WTC11 (cell line): ENCODE results near the gene DAPK1.

ENCODE experiments used
- CREB1 ChIP-seq: sonication (generic); formaldehyde crosslinking; IDR thresholded peaks from 2 replicates; pipeline ENCODE4 v1.8.0; 2023; ENCODE audit warnings: mild to moderate bottlenecking, missing genetic modification reagents
- MYBL2 ChIP-seq: sonication (generic); formaldehyde crosslinking; IDR thresholded peaks from 2 replicates; pipeline ENCODE4 v1.8.1; 2023; ENCODE audit warnings: mild to moderate bottlenecking, moderate library complexity, missing genetic modification reagents
- NR2C2 ChIP-seq: sonication (generic); formaldehyde crosslinking; IDR thresholded peaks from 2 replicates; pipeline ENCODE4 v1.8.0; 2022; ENCODE audit warnings: mild to moderate bottlenecking, missing genetic modification reagents
- TEAD4 ChIP-seq: sonication (generic); formaldehyde crosslinking; IDR thresholded peaks from 2 replicates; pipeline ENCODE4 v1.8.0; 2022; ENCODE audit warnings: mild to moderate bottlenecking, missing genetic modification reagents
- TF ChIP-seq, protein P1 (sequence below): fragments of 200-600 bp; IDR thresholded peaks from 2 replicates; pipeline ENCODE4 v1.8.0; 2022; ENCODE audit warnings: antibody characterized with exemption
- TF ChIP-seq, protein P2 (sequence below): sonication (generic); formaldehyde crosslinking; IDR thresholded peaks from 2 replicates; pipeline ENCODE4 v1.8.1; 2023; ENCODE audit warnings: mild to moderate bottlenecking, missing genetic modification reagents, moderate library complexity
- TF ChIP-seq, protein P3 (sequence below): sonication (generic); formaldehyde crosslinking; IDR thresholded peaks from 2 replicates; pipeline ENCODE4 v1.8.0; 2023; ENCODE audit warnings: missing genetic modification reagents

DNA sequence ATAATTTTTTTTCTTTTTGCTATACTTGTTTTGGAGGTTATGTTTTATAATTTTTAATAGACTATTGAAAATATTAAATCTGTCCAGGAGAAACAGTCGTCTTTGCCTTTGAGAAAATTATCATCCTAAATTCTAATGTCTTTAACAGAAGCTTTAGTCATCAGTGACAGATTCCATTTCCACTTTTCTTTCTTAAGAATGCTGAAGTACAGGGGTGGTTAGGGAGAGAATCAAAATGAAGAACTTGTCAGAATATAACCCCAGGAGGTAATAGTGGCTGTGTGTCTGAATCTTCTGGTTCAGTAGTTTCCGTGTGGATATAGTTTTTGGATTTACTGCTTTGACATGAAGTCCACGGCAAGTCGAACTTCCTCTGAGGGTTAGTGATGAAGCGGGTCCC, 111.8 kb downstream of the DAPK1 start:
- TF ChIP-seq, protein P1, sequence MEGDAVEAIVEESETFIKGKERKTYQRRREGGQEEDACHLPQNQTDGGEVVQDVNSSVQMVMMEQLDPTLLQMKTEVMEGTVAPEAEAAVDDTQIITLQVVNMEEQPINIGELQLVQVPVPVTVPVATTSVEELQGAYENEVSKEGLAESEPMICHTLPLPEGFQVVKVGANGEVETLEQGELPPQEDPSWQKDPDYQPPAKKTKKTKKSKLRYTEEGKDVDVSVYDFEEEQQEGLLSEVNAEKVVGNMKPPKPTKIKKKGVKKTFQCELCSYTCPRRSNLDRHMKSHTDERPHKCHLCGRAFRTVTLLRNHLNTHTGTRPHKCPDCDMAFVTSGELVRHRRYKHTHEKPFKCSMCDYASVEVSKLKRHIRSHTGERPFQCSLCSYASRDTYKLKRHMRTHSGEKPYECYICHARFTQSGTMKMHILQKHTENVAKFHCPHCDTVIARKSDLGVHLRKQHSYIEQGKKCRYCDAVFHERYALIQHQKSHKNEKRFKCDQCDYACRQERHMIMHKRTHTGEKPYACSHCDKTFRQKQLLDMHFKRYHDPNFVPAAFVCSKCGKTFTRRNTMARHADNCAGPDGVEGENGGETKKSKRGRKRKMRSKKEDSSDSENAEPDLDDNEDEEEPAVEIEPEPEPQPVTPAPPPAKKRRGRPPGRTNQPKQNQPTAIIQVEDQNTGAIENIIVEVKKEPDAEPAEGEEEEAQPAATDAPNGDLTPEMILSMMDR, result no peak
- TF ChIP-seq MYBL2 (no peak), CREB1 (no peak), TEAD4 (CRISPR knock-in tag) (no peak), NR2C2 (no peak)
- TF ChIP-seq, protein P2, sequence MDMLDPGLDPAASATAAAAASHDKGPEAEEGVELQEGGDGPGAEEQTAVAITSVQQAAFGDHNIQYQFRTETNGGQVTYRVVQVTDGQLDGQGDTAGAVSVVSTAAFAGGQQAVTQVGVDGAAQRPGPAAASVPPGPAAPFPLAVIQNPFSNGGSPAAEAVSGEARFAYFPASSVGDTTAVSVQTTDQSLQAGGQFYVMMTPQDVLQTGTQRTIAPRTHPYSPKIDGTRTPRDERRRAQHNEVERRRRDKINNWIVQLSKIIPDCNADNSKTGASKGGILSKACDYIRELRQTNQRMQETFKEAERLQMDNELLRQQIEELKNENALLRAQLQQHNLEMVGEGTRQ, result no peak
- TF ChIP-seq, protein P3, sequence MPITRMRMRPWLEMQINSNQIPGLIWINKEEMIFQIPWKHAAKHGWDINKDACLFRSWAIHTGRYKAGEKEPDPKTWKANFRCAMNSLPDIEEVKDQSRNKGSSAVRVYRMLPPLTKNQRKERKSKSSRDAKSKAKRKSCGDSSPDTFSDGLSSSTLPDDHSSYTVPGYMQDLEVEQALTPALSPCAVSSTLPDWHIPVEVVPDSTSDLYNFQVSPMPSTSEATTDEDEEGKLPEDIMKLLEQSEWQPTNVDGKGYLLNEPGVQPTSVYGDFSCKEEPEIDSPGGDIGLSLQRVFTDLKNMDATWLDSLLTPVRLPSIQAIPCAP (CRISPR knock-in tag), result no peak
